ENCODE results near the gene HJURP. TPM values are rescaled to one million over a fixed set of nuclear protein-coding genes. Genes with fewer than 3 reads are reported as not detected.
"Not testable (repeated sequence)": the region's sequence is repeated elsewhere in the genome, so short reads cannot be mapped to it uniquely, and the experiment has no call there.

HJURP gene
- total RNA-seq, 4 donors from 2014 or later: 0.20 to 1.1 TPM; not detected in 2

GRCh38 chr2:233882353-233882752 is 28.0 kb upstream of the HJURP start:
- H3K9me3 ChIP-seq: peaks cover 0 to 10% (median 2%) of the 10 kb centered on the region in 3 donors
- intact Hi-C loops (cut with DNase I; ENCODE audit: low total_unique reads) (no loop called here), in situ Hi-C loops (cut with MboI; ENCODE audit: low sequenced_read_pairs in 4 of 4) (no loop called here)
- H3K4me3 ChIP-seq: no peak overlapping the region
- H3K36me3 ChIP-seq: no peaks in the 10 kb centered on the region
- no peak for DNase-seq
- ATAC-seq: no peak
- H3K4me1 ChIP-seq: no peaks in the 10 kb centered on the region
- no peaks in the 10 kb centered on the region for H3K27me3 ChIP-seq
- no peak overlapping the region for H3K27ac ChIP-seq
- no peak for TF ChIP-seq CTCF (IDR thresholded peaks at IDR 0.05 in 4 of 5, conservative IDR thresholded peaks at IDR 0.05 in 1 of 5)
- no peak for TF ChIP-seq POLR2A (IDR thresholded peaks at IDR 0.05)

- H3K27ac ChIP-seq; H3K4me1 ChIP-seq; ATAC-seq; intact Hi-C loops (cut with DNase I; ENCODE audit: low total_unique reads); in situ Hi-C loops (cut with MboI; ENCODE audit: low sequenced_read_pairs in 4 of 4); H3K4me3 ChIP-seq; H3K36me3 ChIP-seq; H3K9me3 ChIP-seq; DNase-seq: not testable (repeated sequence)
- peaks cover 0 to 29% (median 5%) of the 10 kb centered on the region in 3 donors for H3K27me3 ChIP-seq
These were observed 17.8 kb upstream of the HJURP start for GRCh38 chr2:233872125-233872524.

GRCh38 chr2:233871432-233871831 is 17.1 kb upstream of the HJURP start:
- Histone ChIP-seq H3K27me3 (peaks cover 0 to 29% (median 5%) of the 10 kb centered on the region in 3 donors), H3K4me1 (no peaks in the 10 kb centered on the region), H3K36me3 (no peaks in the 10 kb centered on the region), H3K9me3 (no peaks in the 10 kb centered on the region), H3K27ac (no peak overlapping the region), H3K4me3 (no peak overlapping the region)
- in situ Hi-C loops (cut with MboI; ENCODE audit: low sequenced_read_pairs in 4 of 4): no loop called here
- no peak for TF ChIP-seq CTCF (IDR thresholded peaks at IDR 0.05 in 4 of 5, conservative IDR thresholded peaks at IDR 0.05 in 1 of 5)
- DNase-seq: no peak
- intact Hi-C loops (cut with DNase I; ENCODE audit: low total_unique reads): no loop called here
- ATAC-seq: no peak

GRCh38 chr2:233867993-233868532 is 13.7 kb upstream of the HJURP start, which contains the start of gene MSL3B:
MSL3B (minus strand) TSS chr2:233868386.
- Histone ChIP-seq H3K27ac (no peak within 1 kb of the TSS), H3K27me3 (peaks cover 0 to 29% (median 5%) of the 10 kb centered on the region in 3 donors), H3K4me3 (peak within 1 kb of the TSS; percentile 39 to 57 (median 44)), H3K4me1 (no peaks in the 10 kb centered on the region), H3K9me3 (no peaks in the 10 kb centered on the region), H3K36me3 (no peaks in the 10 kb centered on the region)
- TF ChIP-seq POLR2A (IDR thresholded peaks at IDR 0.05): no peak
- no peak for TF ChIP-seq CTCF (IDR thresholded peaks at IDR 0.05 in 4 of 5, conservative IDR thresholded peaks at IDR 0.05 in 1 of 5)
- in situ Hi-C loops (cut with MboI; ENCODE audit: low sequenced_read_pairs in 4 of 4) (no loop called here), intact Hi-C loops (cut with DNase I; ENCODE audit: low total_unique reads) (no loop called here)
- DNase-seq (no peak), ATAC-seq (no peak)

- Histone ChIP-seq H3K36me3 (no peaks in the 10 kb centered on the region), H3K4me1 (no peaks in the 10 kb centered on the region), H3K9me3 (no peaks in the 10 kb centered on the region), H3K27me3 (peaks cover 0 to 29% (median 5%) of the 10 kb centered on the region in 3 donors), H3K4me3 (no peak overlapping the region), H3K27ac (no peak overlapping the region)
- ATAC-seq (no peak), DNase-seq (no peak)
- in situ Hi-C loops (cut with MboI; ENCODE audit: low sequenced_read_pairs in 4 of 4): no loop called here
- intact Hi-C loops (cut with DNase I; ENCODE audit: low total_unique reads): no loop called here
- TF ChIP-seq POLR2A (IDR thresholded peaks at IDR 0.05): no peak
- no peak for TF ChIP-seq CTCF (IDR thresholded peaks at IDR 0.05 in 4 of 5, conservative IDR thresholded peaks at IDR 0.05 in 1 of 5)
These were observed 12.1 kb upstream of the HJURP start for GRCh38 chr2:233866479-233866878.
